ENCODE data around the gene XPA. TPM values are rescaled to one million over a fixed set of nuclear protein-coding genes. Genes with fewer than 3 reads are reported as not detected.
"Not testable (repeated sequence)": the region's sequence is repeated elsewhere in the genome, so short reads cannot be mapped to it uniquely, and the experiment has no call there.

XPA gene
- total RNA-seq, 1 experiment from 2014 or later: 3.0 TPM

DNA sequence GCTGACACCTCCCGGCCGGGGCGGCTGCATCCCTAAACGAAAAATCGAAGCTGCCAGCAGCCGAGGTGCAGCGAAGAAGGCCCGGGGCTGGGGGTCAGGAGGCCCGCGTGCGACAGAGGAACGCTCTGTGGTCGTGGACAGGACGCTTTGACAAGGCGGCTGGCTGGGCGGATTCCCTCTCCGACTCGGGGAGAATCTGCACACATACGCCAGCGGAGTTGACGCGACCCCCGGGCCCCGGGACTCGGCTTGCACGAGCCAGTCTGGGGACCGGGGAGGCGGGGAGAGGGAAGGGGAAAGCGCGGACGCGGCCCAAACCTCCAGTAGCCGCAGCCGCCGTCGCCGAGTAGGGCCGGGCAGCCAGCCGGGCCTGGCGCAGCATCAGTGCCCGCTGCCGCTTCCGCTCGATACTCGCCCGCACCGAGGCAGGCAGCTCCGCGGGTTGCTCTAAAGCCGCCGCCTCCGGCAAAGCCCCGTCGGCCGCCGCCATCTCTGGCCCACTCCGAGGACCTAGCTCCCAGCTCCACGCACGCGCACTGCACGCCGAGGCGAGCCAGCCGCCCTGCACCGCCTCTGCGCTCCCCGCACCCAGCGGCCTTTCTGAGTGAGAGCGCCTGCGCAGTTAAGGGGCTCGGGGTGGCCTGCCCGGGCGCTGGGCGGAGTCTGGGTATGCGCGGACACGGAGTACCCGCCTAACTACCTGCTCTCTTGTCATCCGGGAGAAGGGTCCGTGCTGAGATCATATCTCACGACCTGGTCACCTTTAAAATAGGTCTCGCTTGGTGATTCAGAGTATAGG is at the start of gene XPA (continued):
- TF ChIP-seq GTF2I (CRISPR knock-in tag; conservative IDR thresholded peaks at IDR 0.05): no peak
- TF ChIP-seq FOXP1 (CRISPR knock-in tag; IDR thresholded peaks at IDR 0.05; ENCODE audit: borderline replicate concordance): peak; percentile 81
- TF ChIP-seq, protein P1, sequence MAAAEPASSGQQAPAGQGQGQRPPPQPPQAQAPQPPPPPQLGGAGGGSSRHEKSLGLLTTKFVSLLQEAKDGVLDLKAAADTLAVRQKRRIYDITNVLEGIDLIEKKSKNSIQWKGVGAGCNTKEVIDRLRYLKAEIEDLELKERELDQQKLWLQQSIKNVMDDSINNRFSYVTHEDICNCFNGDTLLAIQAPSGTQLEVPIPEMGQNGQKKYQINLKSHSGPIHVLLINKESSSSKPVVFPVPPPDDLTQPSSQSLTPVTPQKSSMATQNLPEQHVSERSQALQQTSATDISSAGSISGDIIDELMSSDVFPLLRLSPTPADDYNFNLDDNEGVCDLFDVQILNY (CRISPR knock-in tag; IDR thresholded peaks at IDR 0.05): peak; percentile 55; the same call in 1 of the 2 replicates
- TF ChIP-seq SP1 (CRISPR knock-in tag; conservative IDR thresholded peaks at IDR 0.05): 0 out of 2 replicates have a peak, but pooled peaks have one; percentile 44
- 0 out of 2 replicates have a peak, but pooled peaks have one; percentile 73 for TF ChIP-seq RELA (CRISPR knock-in tag; IDR thresholded peaks at IDR 0.05; ENCODE audit: borderline replicate concordance)
- no peak for TF ChIP-seq NR1H2 (CRISPR knock-in tag; IDR thresholded peaks at IDR 0.05)
- TF ChIP-seq TEAD1 (CRISPR knock-in tag; IDR thresholded peaks at IDR 0.05): peak; percentile 40; the same call in 1 of the 2 replicates
- no peak for TF ChIP-seq MXD4 (CRISPR knock-in tag; IDR thresholded peaks at IDR 0.05; ENCODE audit: borderline replicate concordance)
- TF ChIP-seq ZNF232 (CRISPR knock-in tag; IDR thresholded peaks at IDR 0.05): no peak
- TF ChIP-seq, protein P2, sequence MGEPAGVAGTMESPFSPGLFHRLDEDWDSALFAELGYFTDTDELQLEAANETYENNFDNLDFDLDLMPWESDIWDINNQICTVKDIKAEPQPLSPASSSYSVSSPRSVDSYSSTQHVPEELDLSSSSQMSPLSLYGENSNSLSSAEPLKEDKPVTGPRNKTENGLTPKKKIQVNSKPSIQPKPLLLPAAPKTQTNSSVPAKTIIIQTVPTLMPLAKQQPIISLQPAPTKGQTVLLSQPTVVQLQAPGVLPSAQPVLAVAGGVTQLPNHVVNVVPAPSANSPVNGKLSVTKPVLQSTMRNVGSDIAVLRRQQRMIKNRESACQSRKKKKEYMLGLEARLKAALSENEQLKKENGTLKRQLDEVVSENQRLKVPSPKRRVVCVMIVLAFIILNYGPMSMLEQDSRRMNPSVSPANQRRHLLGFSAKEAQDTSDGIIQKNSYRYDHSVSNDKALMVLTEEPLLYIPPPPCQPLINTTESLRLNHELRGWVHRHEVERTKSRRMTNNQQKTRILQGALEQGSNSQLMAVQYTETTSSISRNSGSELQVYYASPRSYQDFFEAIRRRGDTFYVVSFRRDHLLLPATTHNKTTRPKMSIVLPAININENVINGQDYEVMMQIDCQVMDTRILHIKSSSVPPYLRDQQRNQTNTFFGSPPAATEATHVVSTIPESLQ (CRISPR knock-in tag; IDR thresholded peaks at IDR 0.05): no peak
- no peak for TF ChIP-seq IRF2 (CRISPR knock-in tag; IDR thresholded peaks at IDR 0.05; ENCODE audit: borderline replicate concordance, low read depth)
- no peak for TF ChIP-seq RORB (CRISPR knock-in tag; IDR thresholded peaks at IDR 0.05)
- TF ChIP-seq NFATC4 (CRISPR knock-in tag; IDR thresholded peaks at IDR 0.05): no peak
- peak; percentile 39; the same call in 1 of the 2 replicates for TF ChIP-seq GABPB1 (CRISPR knock-in tag; IDR thresholded peaks at IDR 0.05)

DNA sequence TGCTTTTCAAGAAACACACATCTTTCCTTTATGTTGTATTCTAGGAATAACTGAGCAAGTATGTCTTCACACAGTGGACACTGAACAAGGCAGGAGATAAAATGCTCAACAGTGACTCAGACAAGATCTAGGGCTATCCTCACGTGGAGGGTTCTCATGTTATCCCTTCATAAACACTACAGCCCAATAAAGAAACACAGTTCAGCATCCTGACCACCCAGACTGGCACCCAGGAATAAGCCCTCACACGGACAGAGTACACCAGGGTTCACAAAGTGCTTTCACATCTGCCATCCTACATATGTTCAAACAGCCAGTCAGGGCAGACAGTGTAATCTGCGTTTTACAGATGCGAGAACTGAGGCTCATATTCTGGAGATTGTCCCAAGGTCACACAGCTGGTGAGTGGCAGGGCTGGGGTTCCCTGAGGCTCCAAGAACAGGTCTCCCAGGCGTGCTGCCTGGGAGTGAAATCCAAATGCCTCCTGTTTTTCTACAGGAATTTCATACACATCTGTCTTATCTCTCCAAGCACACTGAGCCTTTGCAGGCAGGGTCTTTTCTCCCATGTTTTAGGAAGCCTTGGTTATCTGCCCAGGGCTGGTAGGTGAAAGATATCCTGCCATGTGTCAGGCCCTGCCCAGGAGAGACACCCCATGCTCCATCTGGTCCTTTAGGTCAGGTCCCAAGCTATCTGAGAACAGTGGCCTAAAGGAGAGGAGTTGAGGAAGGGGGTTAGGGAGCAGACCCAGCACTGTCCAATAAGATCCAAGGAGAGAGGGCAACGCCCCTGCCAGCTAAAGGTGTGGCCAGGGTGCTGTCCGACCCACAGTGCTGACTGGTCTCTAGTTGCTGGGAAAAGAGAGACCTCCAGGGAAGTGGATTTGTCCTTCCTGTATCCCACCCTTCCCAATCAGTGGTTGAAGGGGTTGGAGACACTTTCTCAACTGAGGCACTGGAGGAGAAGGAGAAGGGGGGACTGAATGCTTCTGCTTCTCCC is 47.9 kb upstream of the XPA start:
- Mint-ChIP-seq H3K36me3 (peaks cover 7% of the 10 kb centered on the region), H3K27ac (no peak overlapping the region), H3K9me3 (peaks cover 14% of the 10 kb centered on the region), H3K27me3 (ENCODE audit: low read depth) (peaks cover 49% of the 10 kb centered on the region), H3K4me1 (peaks cover 8% of the 10 kb centered on the region), H3K4me3 (no peak overlapping the region)
- ATAC-seq: peak; percentile 75
- TF ChIP-seq FOXP1 (CRISPR knock-in tag; IDR thresholded peaks at IDR 0.05; ENCODE audit: borderline replicate concordance): no peak
- TF ChIP-seq, protein P3, sequence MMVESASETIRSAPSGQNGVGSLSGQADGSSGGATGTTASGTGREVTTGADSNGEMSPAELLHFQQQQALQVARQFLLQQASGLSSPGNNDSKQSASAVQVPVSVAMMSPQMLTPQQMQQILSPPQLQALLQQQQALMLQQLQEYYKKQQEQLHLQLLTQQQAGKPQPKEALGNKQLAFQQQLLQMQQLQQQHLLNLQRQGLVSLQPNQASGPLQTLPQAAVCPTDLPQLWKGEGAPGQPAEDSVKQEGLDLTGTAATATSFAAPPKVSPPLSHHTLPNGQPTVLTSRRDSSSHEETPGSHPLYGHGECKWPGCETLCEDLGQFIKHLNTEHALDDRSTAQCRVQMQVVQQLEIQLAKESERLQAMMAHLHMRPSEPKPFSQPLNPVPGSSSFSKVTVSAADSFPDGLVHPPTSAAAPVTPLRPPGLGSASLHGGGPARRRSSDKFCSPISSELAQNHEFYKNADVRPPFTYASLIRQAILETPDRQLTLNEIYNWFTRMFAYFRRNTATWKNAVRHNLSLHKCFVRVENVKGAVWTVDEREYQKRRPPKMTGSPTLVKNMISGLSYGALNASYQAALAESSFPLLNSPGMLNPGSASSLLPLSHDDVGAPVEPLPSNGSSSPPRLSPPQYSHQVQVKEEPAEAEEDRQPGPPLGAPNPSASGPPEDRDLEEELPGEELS (CRISPR knock-in tag; IDR thresholded peaks at IDR 0.05): 0 out of 2 replicates have a peak, but pooled peaks have one; percentile 24
- peak; percentile 60 for DNase-seq (ENCODE audit: low spot score)
- POLR2A ChIA-PET: no interaction called here
- CTCF ChIA-PET: no interaction called here

DNA sequence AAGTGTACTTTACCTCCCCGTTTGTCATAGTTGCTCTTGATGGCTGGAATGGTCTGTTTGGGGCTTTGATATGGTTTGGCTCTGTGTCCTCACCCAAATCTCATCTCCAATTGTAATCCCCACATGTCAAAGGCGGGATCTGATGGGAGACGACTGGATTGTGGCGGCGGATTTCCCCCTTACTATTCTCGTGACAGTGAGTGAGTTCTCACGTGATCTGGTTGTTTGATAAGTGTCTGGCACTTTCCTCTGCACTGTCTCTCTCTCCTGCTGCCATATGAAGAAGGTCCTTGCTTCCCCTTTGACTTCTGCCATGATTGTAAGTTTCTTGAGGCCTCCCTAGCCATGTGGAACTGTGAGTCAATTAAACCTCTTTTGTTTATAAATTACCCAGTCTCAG is 46.9 kb upstream of the XPA start:
- H3K36me3 Mint-ChIP-seq; H3K27ac Mint-ChIP-seq; H3K4me1 Mint-ChIP-seq; ATAC-seq; DNase-seq (ENCODE audit: low spot score); H3K4me3 Mint-ChIP-seq; CTCF ChIA-PET; POLR2A ChIA-PET: not testable (repeated sequence)
- peaks cover 59% of the 10 kb centered on the region for H3K27me3 Mint-ChIP-seq (ENCODE audit: low read depth)
- H3K9me3 Mint-ChIP-seq: peaks cover 14% of the 10 kb centered on the region

Measured in WTC11 (cell line).